Activated T-helper 1 cell treated with anti-CD3 and anti-CD28 coated beads, Interleukin-2, amount 50 U/mL, for 16 hours (primary cell): ENCODE measurements around the gene TMEM50B.
"Not testable (repeated sequence)": the region's sequence is repeated elsewhere in the genome, so short reads cannot be mapped to it uniquely, and the experiment has no call there.

ENCODE experiments used
- DNase-seq, 2 donors: peaks; one replicate each; pipeline ENCODE4 v3.0.0-alpha.2; 2020; ENCODE audit warnings: low read depth in 1 of 2, low spot score in 1 of 2

The TMEM50B gene

GRCh38 chr21:33479679-33480480 is at the start of gene TMEM50B:
Gene TMEM50B (minus strand): TSS chr21:33479974. CDS start chr21:33468885, 11,089 bp downstream.
- DNase-seq = peak; percentile 96

GRCh38 chr21:33522953-33523349 is 43.2 kb upstream of the TMEM50B start:
- DNase-seq = no peak

- DNase-seq = no peak
These were observed 42.7 kb upstream of the TMEM50B start for GRCh38 chr21:33522297-33522952.

GRCh38 chr21:33518899-33519298 is 39.1 kb upstream of the TMEM50B start:
- no peak for DNase-seq

GRCh38 chr21:33514229-33514628 is 34.5 kb upstream of the TMEM50B start:
- no peak for DNase-seq

GRCh38 chr21:33512481-33512880 is 32.7 kb upstream of the TMEM50B start:
- no peak for DNase-seq

GRCh38 chr21:33511639-33512038 is 31.9 kb upstream of the TMEM50B start:
- no peak for DNase-seq

GRCh38 chr21:33510826-33511225 is 31.1 kb upstream of the TMEM50B start:
- no peak for DNase-seq

- DNase-seq = not testable (repeated sequence)
These were observed 27.2 kb upstream of the TMEM50B start for GRCh38 chr21:33507003-33507402.

- no peak for DNase-seq
These were observed 26.1 kb upstream of the TMEM50B start for GRCh38 chr21:33505833-33506232.

- DNase-seq = no peak
These were observed 16.6 kb upstream of the TMEM50B start for GRCh38 chr21:33496345-33496744.

- no peak for DNase-seq
These were observed 16.0 kb upstream of the TMEM50B start for GRCh38 chr21:33495743-33496142.

GRCh38 chr21:33493756-33494155 is 14.0 kb upstream of the TMEM50B start:
- no peak for DNase-seq

GRCh38 chr21:33492571-33492970 is 12.8 kb upstream of the TMEM50B start:
- DNase-seq = no peak

- DNase-seq = peak; percentile 88
These were observed 11.8 kb upstream of the TMEM50B start, which contains the start of gene DNAJC28 for GRCh38 chr21:33491373-33492102. Gene DNAJC28 (minus strand): TSS chr21:33491716. CDS start chr21:33489393, 2,323 bp downstream.

- no peak for DNase-seq
These were observed 11.2 kb upstream of the TMEM50B start for GRCh38 chr21:33490991-33491372.

GRCh38 chr21:33488936-33489335 is 9.2 kb upstream of the TMEM50B start:
- no peak for DNase-seq

- DNase-seq = no peak
These were observed 8.2 kb upstream of the TMEM50B start for GRCh38 chr21:33487996-33488395.

GRCh38 chr21:33481314-33481943 is 1.7 kb upstream of the TMEM50B start:
- DNase-seq = no peak

- no peak for DNase-seq
These were observed 818 bp upstream of the TMEM50B start for GRCh38 chr21:33480481-33481103.
